HG03342 (cell line): ENCODE data around the gene CYFIP1.

Source experiments
- ATAC-seq: cut with Tn5 transposase; IDR thresholded peaks from one replicate; pipeline ENCODE4 v1.9.1; 2021; ENCODE audit warnings: mild to moderate bottlenecking, moderate library complexity; ENCODE audit not compliant: unreplicated experiment

CYFIP1 gene

GRCh38 chr15:22918596-22919140, 61.5 kb downstream of the CYFIP1 start:
- no peak for ATAC-seq

- ATAC-seq: no peak
Measured at GRCh38 chr15:22918056-22918455, 62.1 kb downstream of the CYFIP1 start.

GRCh38 chr15:22917556-22917955, 62.6 kb downstream of the CYFIP1 start:
- ATAC-seq: no peak

GRCh38 chr15:22916606-22917350, 63.4 kb downstream of the CYFIP1 start:
- no peak for ATAC-seq

- ATAC-seq: no peak
Measured at GRCh38 chr15:22915866-22916515, 64.2 kb downstream of the CYFIP1 start.

GRCh38 chr15:22913646-22914380, 66.4 kb downstream of the CYFIP1 start:
- ATAC-seq: no peak

- ATAC-seq: no peak
Measured at GRCh38 chr15:22912256-22912655, 67.9 kb downstream of the CYFIP1 start.

- no peak for ATAC-seq
Measured at GRCh38 chr15:22911306-22911705, 68.9 kb downstream of the CYFIP1 start.

- no peak for ATAC-seq
Measured at GRCh38 chr15:22908830-22909229, 71.3 kb downstream of the CYFIP1 start.

GRCh38 chr15:22907161-22907950, 72.8 kb downstream of the CYFIP1 start:
- ATAC-seq: no peak

GRCh38 chr15:22904736-22905135, 75.4 kb downstream of the CYFIP1 start:
- ATAC-seq: no peak

GRCh38 chr15:22903961-22904534, 76.1 kb downstream of the CYFIP1 start:
- ATAC-seq: no peak

GRCh38 chr15:22903427-22903826, 76.7 kb downstream of the CYFIP1 start:
- ATAC-seq: no peak

- no peak for ATAC-seq
Measured at GRCh38 chr15:22902981-22903380, 77.2 kb downstream of the CYFIP1 start.

GRCh38 chr15:22902578-22902977, 77.6 kb downstream of the CYFIP1 start:
- ATAC-seq: no peak

GRCh38 chr15:22902046-22902445, 78.1 kb downstream of the CYFIP1 start:
- no peak for ATAC-seq

GRCh38 chr15:22895465-22896190, 84.5 kb downstream of the CYFIP1 start:
- ATAC-seq: peak; percentile 88

GRCh38 chr15:22893881-22894280, 86.3 kb downstream of the CYFIP1 start:
- ATAC-seq: no peak

- no peak for ATAC-seq
Measured at GRCh38 chr15:22893081-22893480, 87.1 kb downstream of the CYFIP1 start.

- no peak for ATAC-seq
Measured at GRCh38 chr15:22892333-22892732, 87.8 kb downstream of the CYFIP1 start.
